GM23248 (cell line): Measurements from ENCODE around the gene ENO4. TPM values are rescaled to one million over a fixed set of nuclear protein-coding genes. Genes with fewer than 3 reads are reported as not detected.

Experiments
- DNase-seq: peaks from one replicate; pipeline ENCODE4 v3.0.0-alpha.2; 2015
- H2AFZ ChIP-seq: fragments of 200-600 bp; sonication (generic); 2 replicates; pipeline ENCODE4 v1.6.1; 2016; ENCODE audit warnings: antibody characterized with exemption
- H3F3A ChIP-seq: fragments of 200-600 bp; sonication (generic); 2 replicates; pipeline ENCODE4 v1.6.1; 2016; ENCODE audit warnings: mild to moderate bottlenecking, antibody characterized with exemption, mixed run types; ENCODE audit not compliant: insufficient read depth
- H3K27ac ChIP-seq: fragments of 200-600 bp; sonication (generic); 2 replicates; pipeline ENCODE4 v1.5.1; 2016; ENCODE audit warnings: mild to moderate bottlenecking
- H3K27me3 ChIP-seq: fragments of 200-600 bp; sonication (generic); replicated peaks from 2 replicates; pipeline ENCODE4 v1.6.1; 2016; ENCODE audit warnings: mild to moderate bottlenecking; ENCODE audit not compliant: insufficient read depth
- H3K36me3 ChIP-seq: fragments of 200-600 bp; sonication (generic); 2 replicates; pipeline ENCODE4 v1.6.1; 2016; ENCODE audit warnings: low read depth, mild to moderate bottlenecking
- H3K4me1 ChIP-seq: fragments of 200-600 bp; sonication (generic); 2 replicates; pipeline ENCODE4 v1.6.1; 2016; ENCODE audit warnings: mild to moderate bottlenecking; ENCODE audit not compliant: insufficient read depth
- H3K4me2 ChIP-seq: fragments of 200-600 bp; sonication (generic); one replicate; pipeline ENCODE4 v1.6.1; 2016; ENCODE audit warnings: mild to moderate bottlenecking; ENCODE audit not compliant: unreplicated experiment
- H3K4me3 ChIP-seq: fragments of 200-600 bp; sonication (generic); 2 replicates; pipeline ENCODE4 v1.5.1; 2016; ENCODE audit warnings: mild to moderate bottlenecking
- H3K79me2 ChIP-seq: fragments of 200-600 bp; sonication (generic); 2 replicates; pipeline ENCODE4 v1.6.1; 2016; ENCODE audit warnings: mild to moderate bottlenecking; ENCODE audit not compliant: insufficient read depth
- H3K9ac ChIP-seq: fragments of 200-600 bp; sonication (generic); 2 replicates; pipeline ENCODE4 v1.6.1; 2016; ENCODE audit warnings: mild to moderate bottlenecking
- H3K9me2 ChIP-seq: fragments of 200-600 bp; sonication (generic); 2 replicates; pipeline ENCODE4 v1.6.1; 2016; ENCODE audit warnings: mixed run types, mild to moderate bottlenecking, moderate library complexity; ENCODE audit not compliant: insufficient read depth
- H3K9me3 ChIP-seq: fragments of 200-600 bp; sonication (generic); one replicate; pipeline ENCODE4 v1.6.1; 2017; ENCODE audit warnings: low read depth
- H4K20me1 ChIP-seq: fragments of 200-600 bp; sonication (generic); 2 replicates; pipeline ENCODE4 v1.6.0; 2016; ENCODE audit not compliant: insufficient read depth
- EZH2 ChIP-seq: fragments of 200-600 bp; sonication (generic); IDR thresholded peaks from 2 replicates; pipeline ENCODE4 v1.6.1; 2018; ENCODE audit warnings: antibody characterized with exemption, mild to moderate bottlenecking; ENCODE audit not compliant: insufficient read depth, poor library complexity, severe bottlenecking
- EZH2phosphoT487 ChIP-seq: fragments of 200-600 bp; sonication (generic); IDR thresholded peaks from 2 replicates; pipeline ENCODE4 v1.6.1; 2018; ENCODE audit warnings: antibody characterized with exemption, moderate library complexity, mild to moderate bottlenecking, low read depth; ENCODE audit not compliant: insufficient read depth
- WGBS, 2 experiments: methylation state at CpG; one replicate each; pipeline ENCODE4 v1.1.6; 2015 to 2017; ENCODE audit warnings: low lambda C conversion rate in 2 of 2, low coverage in 1 of 2; ENCODE audit errors: missing lambda C conversion rate in 2 of 2; 5-methylcytosine and 5-hydroxymethylcytosine counted together
- in situ Hi-C: fragments of 300-500 bp; cut with MboI; formaldehyde crosslinking; loops from 2 replicates; pipeline ENCODE4 v1.15.0; 2020
- polyA plus RNA-seq: library from polyadenylated mRNA; unstranded; fragments of >200 nt; fragmentation: Nextera tagmentation; extraction: Ambion mirVana; gene quantifications from 2 replicates; pipeline ENCODE4 v1.2.1, GENCODE V29; 2016
- total RNA-seq: library from RNA; depleted of rRNA; stranded (reverse); fragments of >200 nt; shearing (Covaris generic); gene quantifications from 2 replicates; pipeline ENCODE4 v1.2.3, GENCODE V29; 2014

The ENO4 gene
- total and polyA plus RNA-seq, 2 experiments from 2014 or later, result 0.11 to 0.35 TPM

GRCh38 chr10:116880716-116881482 is 31.6 kb downstream of the ENO4 start:
- TF ChIP-seq EZH2 (no peak), EZH2phosphoT487 (no peak)
- in situ Hi-C loops, result no loop called here
- Histone ChIP-seq H3K36me3 (no peaks in the 10 kb centered on the region), H2AFZ (no peak overlapping the region), H3K79me2 (no peaks in the 10 kb centered on the region), H3K27me3 (no peaks in the 10 kb centered on the region), H3K4me1 (no peaks in the 10 kb centered on the region), H3K9me2 (no peaks in the 10 kb centered on the region), H3K9ac (no peak overlapping the region), H3K27ac (no peak overlapping the region), H3K9me3 (no peaks in the 10 kb centered on the region), H3F3A (no peaks in the 10 kb centered on the region), H3K4me2 (no peak overlapping the region), H4K20me1 (no peaks in the 10 kb centered on the region), H3K4me3 (no peak overlapping the region)
- WGBS, 2 experiments, result 54 to 59% methylated on average over 10 of the region's 10 CpGs
- peak; percentile 34 for DNase-seq

GRCh38 chr10:116882639-116883038 is 33.3 kb downstream of the ENO4 start:
- H3K79me2 ChIP-seq, result no peaks in the 10 kb centered on the region
- no peaks in the 10 kb centered on the region for H3K27me3 ChIP-seq
- H2AFZ ChIP-seq, result no peak overlapping the region
- H3K4me1 ChIP-seq, result no peaks in the 10 kb centered on the region
- no peaks in the 10 kb centered on the region for H3K36me3 ChIP-seq
- in situ Hi-C loops, result no loop called here
- H3K9ac ChIP-seq, result no peak overlapping the region
- no peak overlapping the region for H3K4me3 ChIP-seq
- no peaks in the 10 kb centered on the region for H3K9me2 ChIP-seq
- 52 to 56% methylated on average over 2 of the region's 2 CpGs for WGBS, 2 experiments
- H3F3A ChIP-seq, result no peaks in the 10 kb centered on the region
- no peak overlapping the region for H3K4me2 ChIP-seq
- TF ChIP-seq EZH2phosphoT487 (no peak), EZH2 (no peak)
- H3K27ac ChIP-seq, result no peak overlapping the region
- no peak for DNase-seq
- H4K20me1 ChIP-seq, result no peaks in the 10 kb centered on the region
- H3K9me3 ChIP-seq, result no peaks in the 10 kb centered on the region

GRCh38 chr10:116886772-116887171 is 37.5 kb downstream of the ENO4 start:
- TF ChIP-seq EZH2phosphoT487 (no peak), EZH2 (no peak)
- no peaks in the 10 kb centered on the region for H3K79me2 ChIP-seq
- no peaks in the 10 kb centered on the region for H3K9me2 ChIP-seq
- H3K9me3 ChIP-seq, result no peaks in the 10 kb centered on the region
- no peaks in the 10 kb centered on the region for H3K36me3 ChIP-seq
- no peaks in the 10 kb centered on the region for H4K20me1 ChIP-seq
- peaks cover 7% of the 10 kb centered on the region for H3K4me1 ChIP-seq
- DNase-seq, result no peak
- no peak overlapping the region for H3K9ac ChIP-seq
- no peak overlapping the region for H2AFZ ChIP-seq
- H3K27me3 ChIP-seq, result no peaks in the 10 kb centered on the region
- no peak overlapping the region for H3K4me2 ChIP-seq
- H3K4me3 ChIP-seq, result no peak overlapping the region
- no peak overlapping the region for H3K27ac ChIP-seq
- peaks cover 16% of the 10 kb centered on the region; the same call in 1 of the 2 replicates for H3F3A ChIP-seq
- in situ Hi-C loops, result no loop called here
- 94 to 95% methylated on average over 4 of the region's 4 CpGs for WGBS, 2 experiments

- H3K4me2 ChIP-seq, result peak overlapping the region; percentile 6
Measured at GRCh38 chr10:116888380-116889055, 39.2 kb downstream of the ENO4 start.

More at GRCh38 chr10:116888380-116889055, 39.2 kb downstream of the ENO4 start:
- DNase-seq, result peak; percentile 91
- Histone ChIP-seq H4K20me1 (no peaks in the 10 kb centered on the region), H3F3A (peaks cover 16% of the 10 kb centered on the region; the same call in 1 of the 2 replicates), H3K4me1 (peaks cover 7% of the 10 kb centered on the region), H3K27ac (no peak overlapping the region), H3K27me3 (no peaks in the 10 kb centered on the region), H3K9me3 (no peaks in the 10 kb centered on the region), H3K9me2 (no peaks in the 10 kb centered on the region), H3K36me3 (no peaks in the 10 kb centered on the region), H3K4me3 (no peak overlapping the region), H2AFZ (no peak overlapping the region), H3K9ac (no peak overlapping the region), H3K79me2 (no peaks in the 10 kb centered on the region)
- TF ChIP-seq EZH2phosphoT487 (no peak), EZH2 (no peak)
- in situ Hi-C loops, result no loop called here
- WGBS, 2 experiments, result 47 to 51% methylated on average over 7 of the region's 7 CpGs
